ENCODE data around the gene GIT1.

GIT1 gene

DNA sequence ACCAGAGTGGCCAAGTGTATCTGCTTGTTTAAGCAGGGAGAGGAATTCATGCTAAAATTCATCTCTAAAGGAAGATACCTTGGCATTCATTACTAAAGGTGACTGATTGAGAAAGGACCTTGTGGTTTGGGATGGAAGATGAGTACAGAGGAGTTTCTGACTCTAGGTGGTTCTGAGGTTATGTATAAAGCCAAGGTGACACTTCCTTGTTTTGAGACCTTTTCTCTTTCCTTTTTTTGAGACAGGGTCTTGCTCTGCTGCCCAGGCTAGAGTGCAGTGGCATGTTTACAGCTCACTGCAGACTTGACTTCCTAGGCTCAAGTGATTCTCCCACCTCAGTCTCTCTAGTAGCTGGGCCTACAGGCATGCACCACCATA is 31.7 kb downstream of the GIT1 start:
- no peak for DNase-seq
- Histone ChIP-seq H3K27me3 (ENCODE audit: insufficient read depth, low read depth, severe bottlenecking) (no peaks in the 10 kb centered on the region), H3K27ac (no peak overlapping the region), H3K9me3 (ENCODE audit: severe bottlenecking) (no peaks in the 10 kb centered on the region), H3K36me3 (peaks cover 3% of the 10 kb centered on the region; the same call in 1 of the 2 replicates), H3K4me3 (ENCODE audit: low read depth, low read length) (no peak overlapping the region)
- TF ChIP-seq, protein P1, sequence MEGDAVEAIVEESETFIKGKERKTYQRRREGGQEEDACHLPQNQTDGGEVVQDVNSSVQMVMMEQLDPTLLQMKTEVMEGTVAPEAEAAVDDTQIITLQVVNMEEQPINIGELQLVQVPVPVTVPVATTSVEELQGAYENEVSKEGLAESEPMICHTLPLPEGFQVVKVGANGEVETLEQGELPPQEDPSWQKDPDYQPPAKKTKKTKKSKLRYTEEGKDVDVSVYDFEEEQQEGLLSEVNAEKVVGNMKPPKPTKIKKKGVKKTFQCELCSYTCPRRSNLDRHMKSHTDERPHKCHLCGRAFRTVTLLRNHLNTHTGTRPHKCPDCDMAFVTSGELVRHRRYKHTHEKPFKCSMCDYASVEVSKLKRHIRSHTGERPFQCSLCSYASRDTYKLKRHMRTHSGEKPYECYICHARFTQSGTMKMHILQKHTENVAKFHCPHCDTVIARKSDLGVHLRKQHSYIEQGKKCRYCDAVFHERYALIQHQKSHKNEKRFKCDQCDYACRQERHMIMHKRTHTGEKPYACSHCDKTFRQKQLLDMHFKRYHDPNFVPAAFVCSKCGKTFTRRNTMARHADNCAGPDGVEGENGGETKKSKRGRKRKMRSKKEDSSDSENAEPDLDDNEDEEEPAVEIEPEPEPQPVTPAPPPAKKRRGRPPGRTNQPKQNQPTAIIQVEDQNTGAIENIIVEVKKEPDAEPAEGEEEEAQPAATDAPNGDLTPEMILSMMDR (IDR thresholded peaks at IDR 0.05; ENCODE audit: low read depth, low read length) = no peak

GRCh38 chr17:29557085-29557738 is 32.2 kb downstream of the GIT1 start:
- Histone ChIP-seq H3K27ac (no peak overlapping the region), H3K4me3 (ENCODE audit: low read depth, low read length) (no peak overlapping the region), H3K9me3 (ENCODE audit: severe bottlenecking) (no peaks in the 10 kb centered on the region), H3K27me3 (ENCODE audit: insufficient read depth, low read depth, severe bottlenecking) (no peaks in the 10 kb centered on the region), H3K36me3 (no peaks in the 10 kb centered on the region; the same call in 1 of the 2 replicates)
- DNase-seq = no peak
- TF ChIP-seq, protein P1 (IDR thresholded peaks at IDR 0.05; ENCODE audit: low read depth, low read length) = no peak

DNA sequence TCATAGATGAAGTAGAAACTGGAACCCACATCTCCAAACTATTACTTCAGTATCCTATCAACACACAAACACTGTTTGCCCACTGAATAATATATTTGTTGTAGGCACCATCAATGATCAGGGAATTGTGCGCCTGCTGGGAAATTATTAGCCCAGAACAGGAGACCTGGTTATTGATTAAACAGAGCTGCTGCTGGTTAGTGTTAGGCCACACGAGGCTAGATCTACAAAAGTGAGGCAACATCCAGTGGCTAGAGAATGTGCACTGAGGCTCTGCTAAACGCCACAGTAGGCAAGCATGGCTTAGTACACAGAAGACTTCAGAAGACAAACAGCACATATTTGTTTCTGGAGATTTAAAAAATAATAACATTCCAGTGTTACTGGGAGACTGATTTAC is 33.6 kb downstream of the GIT1 start:
- Histone ChIP-seq H3K9me3 (ENCODE audit: severe bottlenecking) (no peaks in the 10 kb centered on the region), H3K36me3 (no peaks in the 10 kb centered on the region), H3K27me3 (ENCODE audit: insufficient read depth, low read depth, severe bottlenecking) (no peaks in the 10 kb centered on the region), H3K4me3 (ENCODE audit: low read depth, low read length) (no peak overlapping the region), H3K27ac (no peak overlapping the region)
- TF ChIP-seq, protein P1 (IDR thresholded peaks at IDR 0.05; ENCODE audit: low read depth, low read length) = no peak
- DNase-seq = no peak

- Histone ChIP-seq H3K9me3 (ENCODE audit: severe bottlenecking) (no peaks in the 10 kb centered on the region), H3K27ac (no peak overlapping the region), H3K27me3 (ENCODE audit: insufficient read depth, low read depth, severe bottlenecking) (no peaks in the 10 kb centered on the region), H3K36me3 (peaks cover 5% of the 10 kb centered on the region), H3K4me3 (ENCODE audit: low read depth, low read length) (no peak overlapping the region)
- DNase-seq = no peak
- TF ChIP-seq, protein P1 (IDR thresholded peaks at IDR 0.05; ENCODE audit: low read depth, low read length) = no peak
Measured at GRCh38 chr17:29549177-29549923, 40.1 kb downstream of the GIT1 start.

GRCh38 chr17:29546830-29547229 is 42.6 kb downstream of the GIT1 start:
- H3K9me3 ChIP-seq (ENCODE audit: severe bottlenecking) = no peaks in the 10 kb centered on the region
- no peak overlapping the region for H3K27ac ChIP-seq
- TF ChIP-seq, protein P1 (IDR thresholded peaks at IDR 0.05; ENCODE audit: low read depth, low read length) = no peak
- no peak for DNase-seq
- H3K27me3 ChIP-seq (ENCODE audit: insufficient read depth, low read depth, severe bottlenecking) = no peaks in the 10 kb centered on the region
- no peak overlapping the region for H3K4me3 ChIP-seq (ENCODE audit: low read depth, low read length)
- H3K36me3 ChIP-seq = peaks cover 16% of the 10 kb centered on the region

Measured in WERI-Rb-1 (cell line).